Psoas muscle (tissue), 8 donors: ENCODE results near the gene CDK14. TPM values are rescaled to one million over a fixed set of nuclear protein-coding genes. Genes with fewer than 3 reads are reported as not detected.

Experiments used
- ATAC-seq, 4 donors: fragments of 200-7000 bp; cut with Tn5 transposase; one replicate each; pipeline ENCODE4 v1.9.1; 2020; ENCODE audit warnings: moderate library complexity in 3 of 4, mild to moderate bottlenecking in 2 of 4
- DNase-seq, 2 donors: peaks; one replicate each; pipeline ENCODE4 v3.0.0-alpha.2; 2020
- H3K27ac ChIP-seq: fragments of 200-600 bp; one replicate; pipeline ENCODE4 v1.8.0; 2022
- H3K27me3 ChIP-seq, 3 donors: fragments of 200-600 bp in 1 of 3; one replicate each; pipeline versions ENCODE4 v1.6.1 to v1.8.0; 2013 to 2022; ENCODE audit warnings: low read length in 2 of 3, mild to moderate bottlenecking in 2 of 3, moderate library complexity in 1 of 3; ENCODE audit not compliant: insufficient read depth in 3 of 3
- H3K36me3 ChIP-seq, 2 donors: fragments of 200-600 bp in 1 of 2; one replicate each; pipeline versions ENCODE4 v1.6.1 to v1.8.0; 2013 to 2022; ENCODE audit warnings: low read depth in 1 of 2, mild to moderate bottlenecking in 1 of 2, moderate library complexity in 1 of 2; ENCODE audit not compliant: insufficient read depth in 1 of 2
- H3K4me1 ChIP-seq: fragments of 200-600 bp; one replicate; pipeline ENCODE4 v1.8.0; 2022
- H3K4me3 ChIP-seq: fragments of 200-600 bp; one replicate; pipeline ENCODE4 v1.8.0; 2022; ENCODE audit warnings: mild to moderate bottlenecking
- H3K9me3 ChIP-seq: fragments of 200-600 bp; one replicate; pipeline ENCODE4 v1.8.0; 2022
- WGBS, 3 donors: extraction: QIAGEN DNeasy Blood & Tissue Kit; methylation state at CpG; one replicate each; pipeline versions ENCODE4 v1.1.6 to v1.1.7; 2013; 5-methylcytosine and 5-hydroxymethylcytosine counted together
- intact Hi-C, 2 donors: fragments of 100-400 bp; cut with DNase I; formaldehyde crosslinking; loops; one replicate each; pipeline versions ENCODE4 v1.11.0 to v1.14.2; 2022
- polyA plus RNA-seq, 3 donors: library from polyadenylated mRNA; stranded (reverse); fragments of 200-250 nt; gene quantifications; one replicate each; pipeline ENCODE4 v1.2.3, GENCODE V29; 2013
- total RNA-seq, 4 donors: library from RNA; stranded (reverse); fragmentation: NEBNext Ultra II Directional in 2 of 4; extraction: Animal tissue kit (Norgen Biotek cat#: 25700) in 2 of 4; gene quantifications; one replicate each; pipeline versions ENCODE4 v1.2.1 to v1.2.4, GENCODE V29; 2021 to 2023
- TF ChIP-seq, protein P1 (sequence below): fragments of 200-600 bp; IDR thresholded peaks from one replicate; pipeline ENCODE4 v1.8.0; 2022; ENCODE audit warnings: antibody characterized with exemption
- donor health status: healthy with polysubstance abuse.
- donor health status: DM: no; HTN: no; CAD: no; lungs with moderate emphysema.
- donor health status: Bipolar disorder and iron deficiency.
- donor health status: healthy.
- donor health status: DM: yes; HTN: yes; CAD: no.
- donor health status: DM: no; HTN: no; CAD: no.
- donor health status: DM: no; HTN: no; CAD: no.
- donor health status: DM: yes; HTN: yes; CAD: no.

Gene CDK14
- total and polyA plus RNA-seq, 7 donors = 1.7 to 16.6 (median 10.6) TPM

DNA sequence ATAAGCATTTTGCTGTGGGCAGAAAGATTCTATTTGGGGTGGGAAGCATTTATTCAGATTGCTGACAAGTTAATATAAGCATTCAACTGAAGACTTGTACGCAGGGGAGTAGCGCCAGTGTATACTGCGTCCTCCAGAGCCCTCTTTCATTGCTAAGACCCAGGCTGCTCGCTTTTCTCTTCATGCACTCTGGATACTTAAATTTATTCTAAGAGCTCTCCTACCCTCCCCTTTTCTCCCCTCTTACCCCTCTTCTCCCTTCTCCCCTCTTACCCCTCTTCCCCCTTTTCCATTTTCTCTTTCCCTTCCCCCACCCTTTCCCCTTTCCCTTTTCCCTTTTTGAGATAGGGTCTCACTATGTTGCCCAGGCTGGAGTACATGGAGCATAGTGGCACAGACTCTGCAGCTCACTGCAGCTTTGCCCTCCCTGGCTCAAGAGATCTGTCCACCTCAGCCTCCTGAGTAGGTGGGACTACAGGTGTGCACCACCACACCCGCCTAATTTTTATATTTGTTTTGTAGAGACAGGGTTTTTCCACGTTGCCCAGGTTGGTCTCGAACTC, 125.8 kb downstream of the CDK14 start:
- no peak overlapping the region for H3K27ac ChIP-seq
- no peaks in the 10 kb centered on the region for H3K27me3 ChIP-seq
- H3K36me3 ChIP-seq = no peaks in the 10 kb centered on the region
- H3K9me3 ChIP-seq = no peaks in the 10 kb centered on the region
- ATAC-seq (no peak), DNase-seq (no peak)
- H3K4me1 ChIP-seq = peaks cover 10% of the 10 kb centered on the region
- H3K4me3 ChIP-seq = no peak overlapping the region
- intact Hi-C loops = no loop called here
- TF ChIP-seq, protein P1, sequence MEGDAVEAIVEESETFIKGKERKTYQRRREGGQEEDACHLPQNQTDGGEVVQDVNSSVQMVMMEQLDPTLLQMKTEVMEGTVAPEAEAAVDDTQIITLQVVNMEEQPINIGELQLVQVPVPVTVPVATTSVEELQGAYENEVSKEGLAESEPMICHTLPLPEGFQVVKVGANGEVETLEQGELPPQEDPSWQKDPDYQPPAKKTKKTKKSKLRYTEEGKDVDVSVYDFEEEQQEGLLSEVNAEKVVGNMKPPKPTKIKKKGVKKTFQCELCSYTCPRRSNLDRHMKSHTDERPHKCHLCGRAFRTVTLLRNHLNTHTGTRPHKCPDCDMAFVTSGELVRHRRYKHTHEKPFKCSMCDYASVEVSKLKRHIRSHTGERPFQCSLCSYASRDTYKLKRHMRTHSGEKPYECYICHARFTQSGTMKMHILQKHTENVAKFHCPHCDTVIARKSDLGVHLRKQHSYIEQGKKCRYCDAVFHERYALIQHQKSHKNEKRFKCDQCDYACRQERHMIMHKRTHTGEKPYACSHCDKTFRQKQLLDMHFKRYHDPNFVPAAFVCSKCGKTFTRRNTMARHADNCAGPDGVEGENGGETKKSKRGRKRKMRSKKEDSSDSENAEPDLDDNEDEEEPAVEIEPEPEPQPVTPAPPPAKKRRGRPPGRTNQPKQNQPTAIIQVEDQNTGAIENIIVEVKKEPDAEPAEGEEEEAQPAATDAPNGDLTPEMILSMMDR = no peak
- 95 to 98% (median 96%) methylated on average over 7 of the region's 7 CpGs for WGBS, 3 donors

DNA sequence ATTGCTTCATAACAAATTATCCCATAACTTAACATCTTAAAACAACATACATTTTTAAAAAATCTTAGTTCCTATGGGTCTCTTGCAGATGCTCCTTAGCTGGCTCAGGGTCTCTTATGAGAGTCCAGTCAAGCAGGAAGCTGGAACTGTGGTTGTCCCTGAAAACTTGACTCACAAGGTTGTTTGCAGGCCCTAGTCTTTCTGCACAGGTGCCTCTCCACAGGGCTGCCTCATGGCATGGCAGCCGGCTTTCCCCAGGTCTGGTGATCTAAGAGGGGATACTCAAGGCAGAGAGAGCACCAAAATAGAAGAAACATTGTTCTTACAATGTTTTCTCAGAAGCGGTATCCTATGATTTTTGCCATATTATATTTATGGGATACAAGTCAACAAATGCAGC, 127.1 kb downstream of the CDK14 start:
- TF ChIP-seq, protein P1 = no peak
- intact Hi-C loops = no loop called here
- Histone ChIP-seq H3K9me3 (no peaks in the 10 kb centered on the region), H3K36me3 (no peaks in the 10 kb centered on the region), H3K4me3 (no peak overlapping the region), H3K4me1 (peaks cover 16% of the 10 kb centered on the region), H3K27me3 (no peaks in the 10 kb centered on the region), H3K27ac (no peak overlapping the region)
- no peak for ATAC-seq
- DNase-seq = no peak
- WGBS, 3 donors = 93 to 99% (median 94%) methylated on average over 2 of the region's 2 CpGs

DNA sequence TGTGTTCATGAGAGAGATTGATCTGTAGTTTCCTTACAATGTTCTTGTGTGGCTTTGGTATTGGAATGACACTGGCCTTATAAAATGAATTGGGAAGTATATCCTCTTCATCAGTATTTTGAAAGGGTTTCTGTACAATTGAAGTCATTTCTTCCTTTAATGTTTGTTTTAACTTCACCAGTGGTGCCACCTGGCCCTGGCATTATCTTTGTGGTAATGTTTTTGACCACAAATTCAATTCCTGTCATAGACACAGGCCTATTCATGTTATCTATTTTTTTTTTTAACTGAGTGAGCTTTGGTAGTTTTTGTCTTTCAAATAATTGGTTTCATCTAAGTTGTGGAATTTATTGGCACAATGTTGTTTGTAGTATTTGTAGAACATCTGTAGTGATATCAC, 127.7 kb downstream of the CDK14 start:
- Histone ChIP-seq H3K36me3 (no peaks in the 10 kb centered on the region), H3K27ac (no peak overlapping the region), H3K4me3 (no peak overlapping the region), H3K9me3 (no peaks in the 10 kb centered on the region), H3K27me3 (no peaks in the 10 kb centered on the region), H3K4me1 (peaks cover 16% of the 10 kb centered on the region)
- intact Hi-C loops = no loop called here
- ATAC-seq (no peak), DNase-seq (no peak)
- TF ChIP-seq, protein P1 = no peak

DNA sequence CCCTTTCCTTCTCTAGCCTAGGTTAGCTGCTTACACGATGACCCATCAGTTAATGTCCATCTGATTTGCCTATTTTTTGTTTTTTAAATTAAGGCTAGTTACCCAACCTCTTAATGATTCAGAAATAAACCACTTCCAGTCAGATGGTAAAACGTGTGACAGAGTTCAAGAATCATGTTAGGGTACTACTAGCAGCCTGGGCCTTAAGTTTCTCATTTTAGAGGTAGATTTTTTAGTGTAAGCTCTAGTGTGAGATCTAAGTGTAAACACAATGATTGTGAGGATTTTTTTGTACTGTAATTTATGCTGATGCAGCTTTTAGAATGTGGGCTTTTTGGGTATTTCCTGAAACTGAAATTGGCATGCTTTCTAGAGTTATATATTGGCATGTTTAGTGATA, 130.0 kb downstream of the CDK14 start:
- ATAC-seq = no peak
- 61 to 70% (median 69%) methylated on average over 2 of the region's 2 CpGs for WGBS, 3 donors

More for the DNA sequence above, 130.0 kb downstream of the CDK14 start:
- peaks cover 16% of the 10 kb centered on the region for H3K4me1 ChIP-seq
- intact Hi-C loops = no loop called here
- no peaks in the 10 kb centered on the region for H3K36me3 ChIP-seq
- no peak overlapping the region for H3K4me3 ChIP-seq
- H3K9me3 ChIP-seq = peaks cover 3% of the 10 kb centered on the region
- TF ChIP-seq, protein P1 = no peak
- H3K27me3 ChIP-seq = no peaks in the 10 kb centered on the region
- H3K27ac ChIP-seq = no peak overlapping the region
- no peak for DNase-seq
